ENCODE measurements around the gene SWT1. TPM values are rescaled to one million over a fixed set of nuclear protein-coding genes. Genes with fewer than 3 reads are reported as not detected.
A peak's percentile ranks its signal among the peaks of the same experiment; 100 is the strongest.
"Not testable (repeated sequence)": the region's sequence is repeated elsewhere in the genome, so short reads cannot be mapped to it uniquely, and the experiment has no call there.

SWT1 gene
- total RNA-seq, 2 experiments from 2014 or later: 3.0 to 3.3 TPM

GRCh38 chr1:185170291-185170848, 13.4 kb downstream of the SWT1 start:
- Mint-ChIP-seq H3K27me3 (no peaks in the 10 kb centered on the region), H3K36me3 (ENCODE audit: low read depth) (peaks cover 3% of the 10 kb centered on the region), H3K27ac (no peak overlapping the region), H3K4me3 (no peak overlapping the region), H3K4me1 (peaks cover 7% of the 10 kb centered on the region), H3K9me3 (ENCODE audit: low read depth) (no peaks in the 10 kb centered on the region)
- ATAC-seq (peak; percentile 89), DNase-seq (peak; percentile 53)
- POLR2A ChIA-PET: no interaction called here
- intact Hi-C loops (cut with DNase I, micrococcal nuclease): loop anchor here (1.0 to 5.0 kb wide), 5 partner anchors 125 to 512 kb away; partner anchors contain the start of gene RNF2 (in 1 of the 2)
- CTCF ChIA-PET: interaction anchor here (0.6 to 3.8 kb wide), 37 partner anchors 9 to 1128 kb away, joined by 3 to 44 read pairs (median 4); partner anchors contain the start of genes IVNS1ABP, RNF2, SWT1 and TRMT1L

GRCh38 chr1:185193756-185194155, 36.8 kb downstream of the SWT1 start:
- H3K4me1 Mint-ChIP-seq: no peaks in the 10 kb centered on the region
- ChIA-PET POLR2A (no interaction called here), CTCF (interaction anchor here (1.0 kb wide), 1 partner anchor 12 kb away, joined by 3 read pairs; no protein-coding TSS in a partner anchor)
- intact Hi-C loops (cut with DNase I, micrococcal nuclease): no loop called here
- H3K9me3 Mint-ChIP-seq (ENCODE audit: low read depth): peaks cover 8% of the 10 kb centered on the region
- no peak overlapping the region for H3K27ac Mint-ChIP-seq
- no peak for ATAC-seq
- peaks cover 40% of the 10 kb centered on the region for H3K36me3 Mint-ChIP-seq (ENCODE audit: low read depth)
- H3K27me3 Mint-ChIP-seq: no peaks in the 10 kb centered on the region
- H3K4me3 Mint-ChIP-seq: no peak overlapping the region
- DNase-seq: no peak

GRCh38 chr1:185198712-185199111, 41.7 kb downstream of the SWT1 start:
- H3K9me3 Mint-ChIP-seq (ENCODE audit: low read depth); POLR2A ChIA-PET; H3K27ac Mint-ChIP-seq: not testable (repeated sequence)

GRCh38 chr1:185200889-185201288, 43.9 kb downstream of the SWT1 start:
- H3K36me3 Mint-ChIP-seq (ENCODE audit: low read depth): peaks cover 34% of the 10 kb centered on the region
- H3K4me1 Mint-ChIP-seq: no peaks in the 10 kb centered on the region
- DNase-seq (no peak), ATAC-seq (no peak)
- H3K27me3 Mint-ChIP-seq: no peaks in the 10 kb centered on the region
- H3K9me3 Mint-ChIP-seq (ENCODE audit: low read depth): peaks cover 8% of the 10 kb centered on the region
- intact Hi-C loops (cut with DNase I, micrococcal nuclease): no loop called here
- POLR2A ChIA-PET: no interaction called here
- H3K27ac Mint-ChIP-seq: no peak overlapping the region
- no peak overlapping the region for H3K4me3 Mint-ChIP-seq
- CTCF ChIA-PET: interaction anchor here (0.6 kb wide), 1 partner anchor 243 kb away, joined by 3 read pairs; no protein-coding TSS in a partner anchor

More at GRCh38 chr1:185198712-185199111, 41.7 kb downstream of the SWT1 start:
- H3K4me1 Mint-ChIP-seq; DNase-seq; H3K4me3 Mint-ChIP-seq; ATAC-seq; intact Hi-C loops (cut with DNase I, micrococcal nuclease); H3K27me3 Mint-ChIP-seq: not testable (repeated sequence)
- peaks cover 45% of the 10 kb centered on the region for H3K36me3 Mint-ChIP-seq (ENCODE audit: low read depth)
- CTCF ChIA-PET: interaction anchor here (0.7 kb wide), 1 partner anchor 40 kb away, joined by 3 read pairs; no protein-coding TSS in a partner anchor

GRCh38 chr1:185207170-185207569, 50.2 kb downstream of the SWT1 start:
- H3K27ac Mint-ChIP-seq: no peak overlapping the region
- no peaks in the 10 kb centered on the region for H3K4me1 Mint-ChIP-seq
- no peak for ATAC-seq
- intact Hi-C loops (cut with DNase I, micrococcal nuclease): no loop called here
- H3K9me3 Mint-ChIP-seq (ENCODE audit: low read depth): peaks cover 4% of the 10 kb centered on the region
- POLR2A ChIA-PET: no interaction called here
- CTCF ChIA-PET: interaction anchor here (2.1 kb wide), 1 partner anchor 37 kb away, joined by 4 read pairs; no protein-coding TSS in a partner anchor
- no peak for DNase-seq
- H3K4me3 Mint-ChIP-seq: no peak overlapping the region
- H3K27me3 Mint-ChIP-seq: no peaks in the 10 kb centered on the region
- H3K36me3 Mint-ChIP-seq (ENCODE audit: low read depth): peaks cover 22% of the 10 kb centered on the region

GRCh38 chr1:185207980-185208602, 51.1 kb downstream of the SWT1 start:
- Mint-ChIP-seq H3K4me1 (no peaks in the 10 kb centered on the region), H3K4me3 (no peak overlapping the region), H3K9me3 (ENCODE audit: low read depth) (peaks cover 4% of the 10 kb centered on the region), H3K36me3 (ENCODE audit: low read depth) (peaks cover 23% of the 10 kb centered on the region), H3K27ac (no peak overlapping the region), H3K27me3 (no peaks in the 10 kb centered on the region)
- intact Hi-C loops (cut with DNase I, micrococcal nuclease): no loop called here
- DNase-seq (no peak), ATAC-seq (no peak)
- CTCF ChIA-PET: no interaction called here
- POLR2A ChIA-PET: no interaction called here

GRCh38 chr1:185208626-185209180, 51.7 kb downstream of the SWT1 start:
- Mint-ChIP-seq H3K27me3 (no peaks in the 10 kb centered on the region), H3K4me1 (no peaks in the 10 kb centered on the region), H3K27ac (no peak overlapping the region), H3K9me3 (ENCODE audit: low read depth) (peaks cover 4% of the 10 kb centered on the region), H3K36me3 (ENCODE audit: low read depth) (peaks cover 23% of the 10 kb centered on the region), H3K4me3 (no peak overlapping the region)
- intact Hi-C loops (cut with DNase I, micrococcal nuclease): no loop called here
- POLR2A ChIA-PET: no interaction called here
- CTCF ChIA-PET: interaction anchor here (0.6 kb wide), 1 partner anchor 36 kb away, joined by 3 read pairs; no protein-coding TSS in a partner anchor
- DNase-seq (no peak), ATAC-seq (no peak)

- H3K4me1 Mint-ChIP-seq; ATAC-seq; POLR2A ChIA-PET; H3K9me3 Mint-ChIP-seq (ENCODE audit: low read depth); H3K4me3 Mint-ChIP-seq; H3K27ac Mint-ChIP-seq; intact Hi-C loops (cut with DNase I, micrococcal nuclease); H3K27me3 Mint-ChIP-seq; CTCF ChIA-PET; DNase-seq: not testable (repeated sequence)
- H3K36me3 Mint-ChIP-seq (ENCODE audit: low read depth): peaks cover 23% of the 10 kb centered on the region
These were observed 52.4 kb downstream of the SWT1 start for GRCh38 chr1:185209357-185209756.

- Mint-ChIP-seq H3K4me1 (no peaks in the 10 kb centered on the region), H3K9me3 (ENCODE audit: low read depth) (peaks cover 7% of the 10 kb centered on the region), H3K4me3 (no peak overlapping the region), H3K27ac (no peak overlapping the region), H3K36me3 (ENCODE audit: low read depth) (peaks cover 25% of the 10 kb centered on the region), H3K27me3 (no peaks in the 10 kb centered on the region)
- CTCF ChIA-PET: interaction anchor here (0.6 kb wide), 3 partner anchors 13 to 457 kb away, joined by 3 read pairs; no protein-coding TSS in a partner anchor
- DNase-seq: no peak
- intact Hi-C loops (cut with DNase I, micrococcal nuclease): no loop called here
- POLR2A ChIA-PET: no interaction called here
- no peak for ATAC-seq
These were observed 56.1 kb downstream of the SWT1 start for GRCh38 chr1:185213091-185213490.

GRCh38 chr1:185215911-185216310, 58.9 kb downstream of the SWT1 start:
- CTCF ChIA-PET: interaction anchor here (0.6 kb wide), 1 partner anchor 23 kb away, joined by 4 read pairs; no protein-coding TSS in a partner anchor
- H3K4me3 Mint-ChIP-seq: no peak overlapping the region
- intact Hi-C loops (cut with DNase I, micrococcal nuclease): no loop called here
- no peaks in the 10 kb centered on the region for H3K4me1 Mint-ChIP-seq
- H3K27ac Mint-ChIP-seq: no peak overlapping the region
- DNase-seq: no peak
- ATAC-seq: no peak
- peaks cover 3% of the 10 kb centered on the region for H3K9me3 Mint-ChIP-seq (ENCODE audit: low read depth)
- POLR2A ChIA-PET: interaction anchor here (0.7 kb wide), 1 partner anchor 80 kb away, joined by 3 read pairs; no protein-coding TSS in a partner anchor
- peaks cover 7% of the 10 kb centered on the region for H3K36me3 Mint-ChIP-seq (ENCODE audit: low read depth)
- no peaks in the 10 kb centered on the region for H3K27me3 Mint-ChIP-seq

GRCh38 chr1:185224132-185224531, 67.2 kb downstream of the SWT1 start:
- ChIA-PET POLR2A (interaction anchor here (0.6 kb wide), 1 partner anchor 943 kb away, joined by 3 read pairs; no protein-coding TSS in a partner anchor), CTCF (interaction anchor here (0.7 to 1.2 kb wide), 2 partner anchors 54 to 501 kb away, joined by 3 to 4 read pairs; no protein-coding TSS in a partner anchor)
- H3K27me3 Mint-ChIP-seq: no peaks in the 10 kb centered on the region
- H3K4me3 Mint-ChIP-seq: no peak overlapping the region
- no peak for ATAC-seq
- intact Hi-C loops (cut with DNase I, micrococcal nuclease): no loop called here
- H3K27ac Mint-ChIP-seq: no peak overlapping the region
- no peak for DNase-seq
- H3K36me3 Mint-ChIP-seq (ENCODE audit: low read depth): peaks cover 20% of the 10 kb centered on the region
- H3K9me3 Mint-ChIP-seq (ENCODE audit: low read depth): peaks cover 2% of the 10 kb centered on the region
- H3K4me1 Mint-ChIP-seq: no peaks in the 10 kb centered on the region
